NCI-H1417 treated with DMSO at 0.1 percent for 48 hours (cell line): ENCODE results near the gene ARMH1.

Source experiments
- DNase-seq: peaks from one replicate; lab custom pipeline; 2025; lab: John Stamatoyannopoulos, UW

Gene ARMH1

DNA sequence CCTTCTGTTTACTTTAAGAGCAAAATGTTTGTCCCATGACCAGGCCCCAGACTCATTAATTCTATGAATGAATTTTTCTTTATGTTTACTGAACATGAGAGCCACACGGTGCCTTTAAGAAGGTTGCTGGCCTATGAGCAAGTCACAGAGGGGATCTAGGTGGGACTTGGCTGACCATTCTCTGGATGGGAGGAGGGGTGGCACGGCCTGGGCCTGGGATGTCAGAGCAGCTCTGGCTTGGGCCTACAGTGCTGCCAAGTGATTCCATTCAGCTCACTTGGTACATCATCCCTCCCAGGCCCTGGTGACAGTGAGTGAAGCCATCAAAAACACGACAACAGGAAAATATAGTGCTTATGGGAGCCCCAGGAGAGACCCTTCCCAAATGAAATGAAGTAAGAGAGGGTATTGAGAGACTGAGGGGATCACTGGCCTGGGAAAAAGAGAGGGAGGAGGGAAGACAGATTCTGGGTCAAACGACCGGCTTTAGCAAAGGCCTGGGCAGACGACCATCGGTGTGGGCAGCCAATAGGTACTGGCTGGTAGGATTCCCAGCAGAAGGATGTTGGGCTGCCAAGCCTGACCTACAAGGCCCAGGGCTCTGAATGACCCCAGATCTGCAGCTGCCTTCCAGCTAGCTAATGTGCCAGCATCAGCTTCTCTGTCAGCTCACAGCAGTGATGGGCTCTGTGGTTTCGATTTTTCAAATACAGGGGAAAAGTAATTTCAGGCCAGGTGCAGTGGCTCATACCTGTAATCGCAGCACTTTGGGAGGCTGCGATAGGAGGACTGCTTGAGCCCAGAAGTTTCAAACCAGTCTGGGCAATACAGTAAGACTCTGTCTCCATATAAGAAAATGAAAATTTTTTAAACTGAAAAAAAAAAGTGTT, 3.5 kb upstream of the ARMH1 start:
- no peak for DNase-seq

DNA sequence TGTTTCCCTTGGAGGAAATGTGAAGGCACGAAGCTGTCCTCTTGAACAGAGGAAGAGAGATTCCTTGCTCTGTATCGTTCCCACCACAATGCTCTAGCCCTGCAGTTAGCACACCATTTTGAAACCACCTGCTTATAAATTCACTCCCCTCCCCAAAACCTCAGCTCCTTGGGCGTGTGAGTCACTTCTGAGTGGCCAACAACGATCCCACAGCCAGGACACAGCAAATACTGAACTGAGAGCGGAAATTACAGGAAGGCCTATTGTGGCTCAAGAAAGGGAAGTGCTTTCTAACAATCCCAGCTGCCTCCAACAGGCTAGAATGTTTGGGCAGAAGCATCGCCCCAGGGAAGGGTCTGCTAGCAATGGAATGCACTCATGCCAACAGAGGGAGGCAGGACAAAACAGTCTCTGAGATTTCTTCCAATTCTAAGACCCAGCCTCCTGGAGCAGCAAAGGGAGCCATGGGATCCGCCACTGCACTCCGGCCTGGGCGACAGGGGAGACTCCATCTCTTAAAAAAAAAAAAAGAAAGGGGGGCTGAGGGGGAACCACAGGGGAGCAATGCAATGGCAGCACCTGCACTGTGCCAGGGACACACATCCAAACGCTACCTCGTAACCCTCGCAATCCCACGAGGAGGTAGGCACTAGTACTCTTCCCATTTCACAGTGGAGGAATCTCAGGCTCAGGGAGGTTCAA, 2.1 kb upstream of the ARMH1 start:
- no peak for DNase-seq

DNA sequence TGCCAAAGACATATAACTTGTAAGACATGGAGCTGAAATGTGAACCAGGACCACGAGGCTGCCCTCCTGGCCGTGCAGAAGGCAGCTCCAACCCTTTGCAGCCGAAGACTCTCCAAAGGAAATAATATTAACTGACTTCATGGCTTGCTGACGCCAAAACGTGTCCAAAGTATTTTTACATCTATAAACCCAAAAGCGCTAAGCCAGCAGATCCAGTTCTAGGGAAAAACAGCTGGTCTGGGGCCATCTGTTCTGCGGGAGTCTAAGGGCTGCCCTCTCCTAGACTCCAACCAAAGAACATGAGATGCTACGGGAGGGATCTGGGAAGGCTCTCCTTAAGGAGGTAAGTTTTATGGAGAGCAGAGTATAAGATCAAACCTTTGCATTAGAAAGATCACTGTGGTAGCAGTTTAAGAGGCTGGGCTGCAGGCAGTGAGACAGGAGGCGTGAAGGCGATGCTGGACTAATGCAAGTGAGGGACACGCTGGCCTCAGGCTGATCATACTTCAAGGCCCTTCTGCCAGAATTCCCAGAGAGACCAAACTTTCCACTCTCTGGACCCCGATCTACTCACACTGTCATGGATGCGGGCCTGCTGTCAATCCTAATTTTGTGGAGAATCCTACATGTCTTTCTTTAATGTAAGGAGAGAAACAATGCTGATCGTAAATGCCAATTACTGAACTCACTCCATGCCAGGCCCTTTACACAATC, 1.4 kb upstream of the ARMH1 start:
- no peak for DNase-seq

DNA sequence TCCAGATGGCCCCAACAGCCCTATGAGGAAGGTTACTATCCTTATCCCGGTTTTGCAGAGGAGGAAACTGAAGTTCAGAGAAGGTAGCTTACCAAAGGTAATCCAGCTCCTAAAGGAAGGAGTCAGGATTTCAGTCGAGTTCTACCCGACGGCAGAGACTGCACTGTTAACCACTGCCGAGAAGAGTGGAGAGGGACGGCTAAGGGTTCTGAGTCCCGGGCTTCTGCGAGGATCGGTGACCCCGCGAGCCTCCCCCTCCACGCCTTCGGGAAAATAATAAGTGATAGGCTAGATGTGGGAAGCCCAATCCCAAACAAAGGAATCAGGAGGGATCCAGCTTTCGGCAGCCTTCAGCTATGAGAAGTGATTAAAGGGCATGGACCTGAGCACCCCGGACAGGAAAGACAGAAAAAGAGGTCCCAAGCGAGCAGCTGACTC, 820 bp upstream of the ARMH1 start:
- DNase-seq = no peak

DNA sequence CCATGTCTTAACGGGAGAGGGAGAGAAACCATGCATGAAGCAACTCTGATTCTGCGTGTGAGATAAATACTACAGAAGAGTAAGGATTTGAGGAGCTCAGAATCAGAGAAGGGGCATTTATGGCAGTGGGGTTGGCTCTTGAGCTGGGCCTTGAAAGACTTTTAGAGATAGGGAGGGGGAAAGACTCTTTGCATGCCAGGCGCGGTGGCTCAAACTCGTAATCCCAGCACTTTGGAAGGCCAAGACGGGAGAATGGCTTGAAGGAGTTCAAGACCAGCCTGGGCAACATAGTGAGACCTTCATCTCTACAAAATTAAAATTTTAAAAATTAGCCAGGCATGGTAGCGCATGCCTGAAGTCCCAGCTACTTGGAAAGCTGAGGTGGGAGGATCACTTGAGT, 672 bp downstream of the ARMH1 start:
- no peak for DNase-seq

DNA sequence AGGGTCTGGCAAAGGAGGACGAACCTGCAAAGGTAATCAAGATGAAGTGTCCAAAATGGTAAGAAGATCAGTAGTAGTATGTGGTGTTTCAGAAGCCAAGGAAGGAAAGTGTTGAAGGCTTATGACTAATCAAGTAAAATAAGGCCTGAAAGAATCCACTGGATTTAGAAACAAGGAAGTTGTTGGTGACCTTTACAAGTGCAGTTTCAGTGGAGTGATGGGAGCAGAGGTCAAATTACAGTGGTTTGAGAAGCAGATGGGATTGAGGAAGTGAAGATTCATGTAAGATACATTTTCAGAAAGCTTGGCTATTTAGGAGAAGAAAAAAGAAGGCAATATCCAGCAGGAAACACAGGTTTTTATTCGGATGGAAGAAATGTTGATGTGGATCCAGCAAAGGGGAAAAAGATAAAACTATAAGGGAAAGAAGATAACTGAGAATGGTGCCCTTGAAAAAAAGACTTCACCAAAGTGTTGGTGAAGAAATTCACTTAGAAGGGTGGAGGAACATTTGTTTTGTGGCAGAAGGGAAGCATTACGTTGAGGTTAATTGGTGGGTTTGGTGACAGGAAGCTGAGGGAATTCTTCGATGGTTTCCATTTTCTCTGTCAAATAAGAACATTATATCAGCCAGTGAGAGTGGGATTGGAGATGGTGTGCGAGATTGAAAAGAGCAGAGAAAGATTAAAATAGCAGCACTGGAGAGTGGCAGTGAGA, 2.1 kb downstream of the ARMH1 start:
- DNase-seq = no peak

DNA sequence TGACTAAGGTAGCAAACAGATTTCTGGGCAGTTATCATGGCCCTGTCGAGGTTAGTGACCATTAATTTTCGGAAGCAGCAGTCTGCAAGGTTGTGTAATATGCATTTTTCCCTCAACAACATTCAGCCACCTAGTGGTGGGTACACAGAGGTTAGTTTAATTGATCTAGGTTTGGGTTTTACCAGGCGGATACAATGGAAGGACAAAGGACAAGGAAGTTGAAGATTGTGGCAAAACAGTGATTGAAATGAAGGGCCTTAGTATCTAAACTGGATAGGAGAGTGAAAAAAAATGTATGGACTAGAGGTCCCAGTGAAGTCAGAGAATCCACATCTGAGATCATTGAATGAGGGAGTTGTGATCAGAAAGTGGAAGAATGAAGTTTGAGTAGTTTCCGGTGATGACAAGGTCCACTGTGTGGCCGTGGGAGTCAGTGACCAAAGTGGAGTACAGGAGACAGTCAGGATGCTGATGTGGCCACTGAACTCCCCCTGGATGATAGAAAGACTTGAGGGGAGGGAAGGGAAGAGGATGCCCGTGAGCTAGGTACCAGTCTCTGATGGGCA, 2.8 kb downstream of the ARMH1 start:
- DNase-seq = no peak

DNA sequence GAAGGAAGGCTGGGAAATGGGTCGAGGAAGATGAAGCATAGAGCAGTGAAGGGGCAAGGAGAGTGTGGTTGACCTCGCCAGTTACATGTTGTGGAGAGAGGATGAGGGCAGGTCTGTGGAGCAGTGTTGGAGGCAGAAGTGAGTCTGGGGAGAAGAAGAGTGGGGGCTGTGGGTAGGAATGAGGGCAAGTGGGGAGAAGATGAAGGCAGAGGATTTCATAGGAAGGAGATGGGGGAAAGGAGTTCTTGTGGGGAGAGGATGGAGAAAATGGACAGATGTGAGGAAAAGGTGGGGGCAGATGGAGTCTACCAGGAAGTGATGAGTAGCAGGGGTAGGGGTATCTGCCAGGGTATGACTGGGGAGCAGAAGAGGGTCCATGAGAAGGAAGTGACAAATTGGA, 3.6 kb downstream of the ARMH1 start:
- DNase-seq = no peak

DNA sequence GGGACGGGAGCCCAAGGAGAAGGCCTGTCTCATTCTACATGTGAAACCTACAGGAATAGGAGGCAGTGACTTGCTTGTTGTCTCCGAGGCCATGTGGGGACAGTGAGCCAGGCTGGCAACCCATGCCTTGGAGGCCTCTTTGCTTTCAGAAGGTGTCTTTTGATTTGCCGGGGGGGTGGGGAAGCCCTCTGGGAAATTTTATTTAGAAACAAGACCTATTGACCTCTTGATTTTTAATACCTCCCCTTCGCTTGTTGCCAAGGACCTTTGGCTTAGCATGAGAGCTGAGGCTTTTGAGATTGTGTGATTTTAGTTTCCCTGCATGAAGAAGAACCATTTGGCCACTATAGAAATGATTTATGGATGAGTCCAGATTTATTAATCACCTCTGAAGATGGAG, 4.1 kb downstream of the ARMH1 start:
- no peak for DNase-seq

DNA sequence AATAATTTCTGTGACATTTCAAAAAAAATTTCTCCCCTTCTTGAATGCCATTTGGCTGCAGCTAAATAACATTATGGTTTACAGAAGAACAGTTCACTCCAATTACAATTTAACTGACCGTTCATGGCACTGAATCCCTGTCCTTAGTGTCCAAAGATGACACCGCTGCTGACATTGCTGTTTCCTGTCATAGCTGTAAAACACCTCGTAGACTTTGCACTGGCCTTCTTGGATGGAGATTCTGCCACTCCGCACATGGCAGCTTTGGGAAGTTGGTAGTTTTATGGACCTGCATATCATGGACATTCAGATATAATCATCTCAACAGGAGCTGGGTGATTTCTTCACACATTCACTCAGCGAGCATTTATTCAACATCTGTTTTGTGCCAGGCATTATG, 5.0 kb downstream of the ARMH1 start:
- no peak for DNase-seq

DNA sequence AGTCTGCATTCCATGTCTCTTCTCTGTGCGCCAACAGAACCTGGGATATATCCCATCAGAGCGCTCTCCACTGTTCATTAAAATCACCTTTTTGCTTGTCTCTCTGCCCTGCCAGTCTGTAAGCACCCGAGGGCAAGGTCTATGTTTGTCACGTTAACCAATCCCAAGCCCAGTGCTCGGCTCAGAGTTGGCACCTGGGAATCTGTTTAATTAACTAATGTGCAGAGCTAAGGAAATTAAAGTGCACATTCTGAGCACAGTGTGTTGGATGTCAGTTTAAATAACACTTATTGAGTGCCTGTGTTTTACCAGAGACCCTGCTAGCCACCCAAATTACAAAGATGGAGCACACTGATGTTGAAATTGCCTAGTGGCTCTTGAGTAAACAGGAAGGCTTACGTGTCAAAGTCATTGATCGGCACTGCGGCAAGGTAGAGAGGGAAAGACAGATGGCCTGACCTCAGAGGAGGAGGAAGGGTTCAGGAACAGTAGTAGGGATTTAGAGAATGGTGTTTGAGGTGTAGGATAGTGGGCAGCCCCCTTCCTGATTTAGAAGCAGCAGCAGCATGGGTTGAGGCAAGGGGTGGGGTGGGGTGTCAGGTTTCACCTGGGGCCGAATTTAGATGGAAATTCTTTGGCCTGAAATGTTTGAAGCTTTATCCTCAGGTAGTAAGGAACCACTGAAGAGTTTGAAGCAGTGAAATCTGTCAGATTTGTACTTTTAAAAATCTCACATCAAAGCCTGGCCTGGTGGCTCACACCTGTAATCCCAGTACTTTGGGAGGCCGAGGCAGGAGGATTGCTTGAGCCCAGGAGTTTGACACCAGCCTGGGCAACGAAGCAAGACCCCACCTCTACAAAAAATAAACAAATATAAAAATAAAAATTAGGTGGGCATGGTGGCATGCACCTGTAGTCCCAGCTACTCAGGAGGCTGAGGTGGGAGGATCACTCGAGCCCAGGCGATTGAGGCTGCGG, 7.7 kb downstream of the ARMH1 start:
- no peak for DNase-seq

DNA sequence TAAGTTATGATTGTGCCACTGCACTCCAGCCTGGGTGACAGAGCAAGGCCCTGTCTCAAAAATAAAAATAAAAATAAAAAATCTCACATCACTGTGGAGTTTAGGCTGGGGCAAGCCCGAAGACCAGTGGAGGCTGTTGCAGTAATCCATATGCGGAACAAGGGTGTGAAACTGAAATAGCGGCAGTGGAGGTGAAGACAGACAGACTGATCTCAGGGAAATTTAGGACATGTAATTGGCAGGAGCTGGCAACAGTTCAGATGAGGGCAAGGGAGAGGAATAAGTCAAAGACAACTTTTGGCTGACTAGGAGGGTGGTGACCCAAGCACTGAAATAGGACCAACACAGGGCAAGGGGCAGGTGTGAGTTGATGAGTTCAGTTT, 8.4 kb downstream of the ARMH1 start:
- DNase-seq = no peak

DNA sequence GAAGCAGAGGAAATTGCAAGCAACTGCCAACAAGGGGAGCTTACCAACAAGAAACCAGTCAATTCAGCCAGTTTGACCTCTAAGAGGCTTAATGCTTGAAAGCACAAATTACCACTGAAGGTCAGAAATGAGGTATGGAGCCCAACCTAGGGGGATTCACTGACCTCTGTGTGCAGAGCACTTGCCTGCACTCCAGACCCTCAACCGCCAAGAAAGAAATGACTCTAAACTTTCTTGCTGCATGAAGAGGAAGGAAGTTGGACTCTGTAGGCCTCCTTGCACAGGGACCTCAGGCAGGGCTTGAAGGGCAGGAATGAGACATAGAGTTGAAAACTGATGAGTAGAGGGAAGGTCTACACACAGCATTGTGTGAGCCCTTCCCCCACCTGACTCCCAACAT, 10.0 kb downstream of the ARMH1 start:
- no peak for DNase-seq

DNA sequence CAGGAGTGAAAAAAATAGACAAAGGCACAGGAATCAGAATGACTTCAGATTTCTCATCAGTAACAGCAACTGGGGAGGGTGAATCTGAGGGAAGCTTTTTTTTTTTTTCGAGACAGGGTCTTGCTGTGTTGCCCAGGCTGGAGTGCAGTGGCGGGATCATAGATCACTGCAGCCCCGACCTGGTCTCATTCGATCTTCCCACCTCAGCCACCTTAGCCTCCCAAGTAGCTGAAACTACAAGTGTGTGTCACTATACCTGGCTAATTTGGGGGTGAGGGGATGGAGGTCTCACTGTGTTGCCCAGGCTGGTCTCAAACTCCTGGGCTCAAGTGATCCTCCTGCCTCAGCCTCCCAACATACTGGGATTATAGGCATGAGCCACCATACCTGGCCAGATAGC, 10.7 kb downstream of the ARMH1 start:
- no peak for DNase-seq

DNA sequence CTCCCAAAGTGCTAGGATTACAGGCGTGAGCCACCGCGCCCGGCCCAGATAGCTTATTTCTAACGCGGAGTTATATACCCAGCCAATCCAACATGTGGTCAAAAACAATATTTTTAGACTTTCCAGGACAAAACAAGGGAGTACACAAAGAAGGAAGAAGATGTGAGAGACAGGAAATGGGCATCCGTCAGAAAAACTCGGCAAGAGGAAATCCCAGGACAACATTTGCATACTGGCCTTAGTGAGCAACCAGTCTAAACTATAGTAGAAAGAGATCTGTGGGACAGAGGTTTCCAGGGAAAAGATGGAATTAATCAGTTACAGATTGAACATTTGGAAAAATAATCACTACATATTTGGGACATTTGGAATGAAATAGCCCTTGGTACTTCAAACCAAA, 11.4 kb downstream of the ARMH1 start:
- DNase-seq = no peak

DNA sequence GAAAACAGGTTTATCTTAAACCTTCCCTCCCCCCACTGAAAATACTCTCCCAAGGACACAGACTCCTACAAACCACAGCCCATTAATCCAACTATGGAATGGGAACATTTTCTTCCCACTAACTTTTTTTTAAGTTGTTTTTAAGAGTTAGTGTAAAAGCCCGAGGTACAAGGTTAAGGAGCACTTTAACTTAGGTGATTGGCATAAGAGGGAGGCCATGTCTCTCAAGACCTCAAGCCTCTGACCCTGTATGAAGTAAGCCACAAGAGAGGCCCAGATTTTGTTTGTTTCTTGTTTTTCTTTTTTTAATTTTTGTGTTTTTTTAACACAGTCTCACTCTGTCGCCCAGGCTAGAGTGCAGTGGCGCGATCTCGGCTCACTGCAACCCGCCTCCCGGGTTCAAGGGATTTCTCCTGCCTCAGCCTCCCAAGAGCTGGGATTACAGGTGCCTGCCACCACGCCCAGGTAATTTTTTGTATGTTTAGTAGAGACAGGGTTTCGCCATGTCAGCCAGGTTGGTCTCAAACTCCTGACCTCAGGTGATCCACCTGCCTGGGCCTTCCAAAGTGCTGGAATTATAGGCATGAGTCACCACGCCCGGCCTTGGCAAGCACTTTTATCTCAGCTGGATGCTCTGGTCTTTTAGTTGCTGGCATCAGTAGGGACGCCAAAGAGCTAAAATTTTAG, 14.4 kb downstream of the ARMH1 start:
- DNase-seq = no peak

DNA sequence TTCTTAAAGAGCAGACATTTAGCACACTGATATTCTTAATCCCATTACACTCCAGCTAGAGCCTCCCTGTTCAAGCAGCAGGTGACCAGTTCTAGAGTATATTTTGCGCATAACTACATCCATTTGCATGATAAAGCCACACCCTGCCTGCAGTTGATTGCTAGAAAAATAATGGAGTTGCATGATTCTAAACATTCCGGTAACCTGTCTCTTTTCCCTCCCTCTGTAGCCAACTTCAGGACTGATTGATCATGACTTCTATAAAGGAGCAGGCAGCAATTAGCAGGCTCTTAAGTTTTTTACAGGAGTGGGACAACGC, 14.9 kb downstream of the ARMH1 start:
- no peak for DNase-seq

DNA sequence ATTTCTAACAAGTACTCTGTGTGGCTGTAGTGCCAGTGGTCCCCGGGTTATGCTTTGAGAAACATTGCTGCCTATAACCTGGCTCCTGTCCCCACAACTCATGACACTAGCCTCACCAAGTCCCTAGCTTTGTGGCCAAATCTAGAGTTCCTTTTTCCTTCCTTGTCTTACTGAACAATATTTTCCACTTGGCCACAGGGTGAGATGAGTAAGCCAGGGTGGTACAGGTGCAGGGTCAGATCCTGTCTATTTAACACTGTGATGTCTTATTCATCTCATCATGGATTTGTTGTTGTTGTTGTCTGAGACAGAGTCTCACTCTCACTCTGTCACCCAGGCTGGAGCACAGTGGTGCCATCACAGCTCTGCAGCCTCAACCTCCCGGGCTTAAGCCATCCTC, 18.6 kb downstream of the ARMH1 start:
- no peak for DNase-seq

DNA sequence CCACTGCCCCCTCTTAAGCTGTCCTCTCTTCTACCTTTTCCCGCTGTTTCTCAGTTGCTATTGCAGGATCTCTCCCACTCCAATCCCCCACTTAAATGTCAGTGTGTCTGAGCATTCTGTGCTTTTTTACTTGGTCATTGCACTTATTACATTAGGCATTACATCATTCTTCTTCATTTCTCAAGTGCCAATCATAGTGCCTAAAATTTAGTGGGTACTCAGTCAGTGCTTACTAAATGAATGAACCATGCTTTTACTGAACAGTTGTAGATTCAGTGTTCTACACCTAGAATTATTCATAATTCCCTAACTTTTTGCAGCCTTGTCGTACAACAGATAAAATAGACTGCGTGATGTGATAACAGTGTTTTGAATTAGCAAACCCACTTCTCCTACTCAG, 19.4 kb downstream of the ARMH1 start:
- DNase-seq = no peak

DNA sequence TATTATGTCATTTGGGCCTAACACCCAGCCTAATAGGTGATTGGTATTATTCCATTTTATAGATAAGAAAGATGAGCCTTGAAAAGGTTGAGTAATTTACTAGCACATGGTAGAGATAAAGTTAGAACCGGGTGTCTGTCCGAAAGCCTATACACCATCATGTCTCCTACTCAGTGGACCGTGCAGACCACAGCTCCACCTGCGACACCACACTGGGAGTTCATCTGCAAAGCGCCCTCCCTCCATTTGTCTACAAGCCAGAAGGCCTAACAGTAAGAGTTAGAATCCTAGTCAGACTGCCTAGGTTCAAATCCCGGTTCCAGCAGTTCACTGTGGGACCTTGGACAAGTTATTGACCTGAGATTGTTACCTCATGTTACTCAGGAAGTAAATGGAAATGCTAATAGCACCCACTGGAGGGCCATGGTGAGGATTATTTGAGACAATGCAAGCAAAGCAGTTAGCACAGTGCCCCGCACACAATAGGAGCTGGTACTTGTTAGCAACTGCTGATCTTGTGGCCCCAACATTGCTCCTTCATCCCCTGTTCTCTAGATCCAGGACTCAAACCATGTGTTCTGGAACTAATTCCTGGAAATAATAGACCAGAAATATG, 20.5 kb downstream of the ARMH1 start:
- DNase-seq = no peak
